Epithelial cell of proximal tubule (primary cell): ENCODE measurements around the gene NKPD1. TPM values are rescaled to one million over a fixed set of nuclear protein-coding genes. Genes with fewer than 3 reads are reported as not detected.

Experiments
- DNase-seq: peaks from one replicate; pipeline ENCODE4 v3.0.0-alpha.2; 2011; ENCODE audit warnings: low read depth
- H3K4me3 ChIP-seq: 2 replicates; pipeline ENCODE4 v1.5.1; 2011; ENCODE audit warnings: low read depth, mild to moderate bottlenecking, low read length
- total RNA-seq: library from RNA; depleted of rRNA; stranded (reverse); fragments of >200 nt; gene quantifications from 2 replicates; pipeline ENCODE4 v1.2.3, GENCODE V29; 2015
- TF ChIP-seq, protein P1 (sequence below): conservative IDR thresholded peaks from 2 replicates; pipeline ENCODE4 v1.5.1; 2012; ENCODE audit warnings: low read depth, mild to moderate bottlenecking, low read length

Gene NKPD1
- total RNA-seq, 1 donor from 2014 or later: not detected

DNA sequence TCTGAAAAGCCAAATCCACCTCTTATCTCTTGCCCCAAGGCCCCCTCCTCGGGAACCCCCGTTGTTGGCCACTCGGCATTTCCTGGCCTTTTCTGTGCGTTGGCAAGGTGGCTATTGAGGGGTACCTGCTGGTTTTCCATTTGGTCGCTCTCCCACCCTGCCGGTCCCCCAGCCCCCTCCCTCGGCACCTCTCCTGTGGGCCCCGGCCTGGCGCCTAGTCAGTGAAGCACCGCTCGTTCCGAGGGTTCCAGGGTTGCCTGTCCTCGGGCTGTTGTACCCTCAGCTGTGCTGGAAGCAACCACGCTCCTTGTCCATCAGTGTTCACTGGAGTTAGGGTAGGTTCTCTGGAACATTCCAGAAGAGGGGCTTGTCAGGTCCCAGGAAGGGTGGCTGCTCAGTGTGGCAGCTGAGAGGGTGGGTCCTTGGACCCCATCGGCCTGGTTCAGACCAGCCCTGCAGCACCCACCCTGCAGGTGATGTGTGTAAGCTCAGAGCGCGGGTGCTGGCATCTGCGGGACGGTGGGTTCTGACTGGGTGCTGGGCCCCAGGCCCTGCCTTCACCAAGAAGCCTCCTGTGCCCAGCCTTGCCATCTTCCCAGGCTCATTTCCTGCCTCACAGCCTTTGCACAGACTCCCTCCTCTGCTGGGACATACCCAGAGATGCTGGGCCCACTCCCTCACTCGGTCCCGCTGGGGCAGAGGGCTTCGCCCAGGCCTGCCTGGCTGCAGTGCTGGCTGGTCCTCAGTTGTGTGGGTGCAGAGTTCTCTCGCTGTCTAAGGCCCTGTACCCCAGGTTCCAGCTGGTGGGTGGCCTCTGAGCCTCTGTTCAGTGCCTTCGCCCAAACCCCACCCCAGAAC is 21.3 kb downstream of the NKPD1 start:
- TF ChIP-seq, protein P1, sequence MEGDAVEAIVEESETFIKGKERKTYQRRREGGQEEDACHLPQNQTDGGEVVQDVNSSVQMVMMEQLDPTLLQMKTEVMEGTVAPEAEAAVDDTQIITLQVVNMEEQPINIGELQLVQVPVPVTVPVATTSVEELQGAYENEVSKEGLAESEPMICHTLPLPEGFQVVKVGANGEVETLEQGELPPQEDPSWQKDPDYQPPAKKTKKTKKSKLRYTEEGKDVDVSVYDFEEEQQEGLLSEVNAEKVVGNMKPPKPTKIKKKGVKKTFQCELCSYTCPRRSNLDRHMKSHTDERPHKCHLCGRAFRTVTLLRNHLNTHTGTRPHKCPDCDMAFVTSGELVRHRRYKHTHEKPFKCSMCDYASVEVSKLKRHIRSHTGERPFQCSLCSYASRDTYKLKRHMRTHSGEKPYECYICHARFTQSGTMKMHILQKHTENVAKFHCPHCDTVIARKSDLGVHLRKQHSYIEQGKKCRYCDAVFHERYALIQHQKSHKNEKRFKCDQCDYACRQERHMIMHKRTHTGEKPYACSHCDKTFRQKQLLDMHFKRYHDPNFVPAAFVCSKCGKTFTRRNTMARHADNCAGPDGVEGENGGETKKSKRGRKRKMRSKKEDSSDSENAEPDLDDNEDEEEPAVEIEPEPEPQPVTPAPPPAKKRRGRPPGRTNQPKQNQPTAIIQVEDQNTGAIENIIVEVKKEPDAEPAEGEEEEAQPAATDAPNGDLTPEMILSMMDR: no peak
- DNase-seq: no peak

DNA sequence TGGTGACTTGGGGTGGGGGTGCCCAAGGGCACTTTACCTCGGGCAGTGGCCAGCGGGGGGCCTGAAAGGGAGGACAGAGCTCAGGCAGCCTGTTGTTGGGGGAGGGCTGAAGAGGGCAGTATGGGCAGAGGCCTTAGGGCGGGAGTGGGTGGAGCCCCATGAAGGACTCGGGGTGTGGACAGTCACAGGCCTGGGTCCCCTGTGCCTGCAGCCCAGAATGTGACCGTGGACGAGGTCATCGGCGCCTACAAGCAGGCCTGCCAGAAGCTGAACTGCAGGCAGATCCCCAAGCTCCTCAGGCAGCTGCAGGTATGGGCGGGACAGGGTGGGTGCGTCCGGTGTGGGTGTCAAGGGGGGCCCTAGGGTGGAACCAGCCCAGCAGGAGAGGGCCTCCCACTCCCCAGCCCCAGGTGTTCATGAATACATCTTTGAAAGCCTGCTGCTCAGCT is 22.5 kb downstream of the NKPD1 start:
- TF ChIP-seq, protein P1: no peak
- H3K4me3 ChIP-seq: no peak overlapping the region
- no peak for DNase-seq

More for the DNA sequence above, 21.3 kb downstream of the NKPD1 start:
- no peak overlapping the region for H3K4me3 ChIP-seq

DNA sequence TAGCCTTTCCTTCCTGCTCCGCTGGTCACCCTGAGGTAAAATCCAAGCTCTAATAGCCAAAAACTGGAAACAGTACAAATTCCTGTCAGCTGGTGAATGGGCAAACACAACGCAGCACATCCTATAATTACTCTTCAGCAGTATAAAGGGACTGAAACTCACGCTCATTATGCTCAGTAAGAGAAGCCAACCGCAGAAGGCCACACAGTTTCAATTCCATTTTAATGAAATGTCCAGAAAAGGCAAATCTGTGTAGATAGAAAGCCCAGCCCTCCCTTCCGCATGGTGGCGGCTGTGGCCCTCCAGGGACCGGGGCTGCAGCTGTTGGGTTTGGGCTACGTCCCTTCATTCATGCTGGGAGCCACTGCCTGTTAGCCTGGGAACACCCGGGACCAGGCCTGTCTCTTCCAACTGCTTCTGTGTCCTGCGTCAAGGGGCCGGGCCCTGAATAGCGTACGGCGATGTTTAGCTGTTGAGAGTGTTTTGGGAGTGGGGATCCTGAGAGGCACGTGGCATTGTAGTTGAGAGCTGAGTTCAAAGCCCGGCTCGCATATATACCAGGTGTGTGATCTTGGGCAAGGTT is 23.5 kb downstream of the NKPD1 start:
- DNase-seq: no peak
- TF ChIP-seq, protein P1: no peak
- no peak overlapping the region for H3K4me3 ChIP-seq

DNA sequence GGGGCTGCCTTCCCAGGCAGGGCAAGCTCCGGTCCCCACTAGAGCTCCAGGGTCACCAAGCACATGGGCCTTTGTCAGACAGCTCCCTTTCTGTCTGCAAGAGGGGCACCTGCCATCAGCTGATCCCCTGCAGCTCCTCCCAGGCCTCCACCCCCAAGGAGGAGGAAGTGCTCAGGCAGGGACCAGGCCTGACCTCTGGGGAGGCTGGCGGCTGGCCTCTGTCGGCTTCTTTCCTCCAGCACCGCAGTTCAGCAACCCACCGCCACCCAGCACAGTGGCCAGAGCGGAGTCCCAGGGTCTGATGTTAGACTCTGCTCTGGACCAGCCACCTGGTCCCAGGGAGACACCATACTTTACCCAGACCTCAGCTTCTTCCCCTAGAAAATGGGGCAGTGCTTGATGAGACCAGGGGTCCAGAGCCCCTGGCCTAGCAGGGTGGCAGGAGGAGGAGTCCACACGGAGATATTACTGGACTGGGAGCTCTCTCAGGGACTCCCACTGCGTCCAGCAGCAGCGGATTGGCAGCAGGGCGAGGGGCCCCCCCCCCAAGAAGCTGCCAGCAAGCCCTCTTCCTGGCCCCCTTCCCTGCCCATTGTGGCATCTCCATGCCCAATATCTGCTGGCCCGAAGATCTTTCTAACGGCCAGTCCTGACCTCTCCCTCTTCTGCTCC is 24.1 kb downstream of the NKPD1 start:
- no peak for DNase-seq
- TF ChIP-seq, protein P1: no peak
- no peak overlapping the region for H3K4me3 ChIP-seq

DNA sequence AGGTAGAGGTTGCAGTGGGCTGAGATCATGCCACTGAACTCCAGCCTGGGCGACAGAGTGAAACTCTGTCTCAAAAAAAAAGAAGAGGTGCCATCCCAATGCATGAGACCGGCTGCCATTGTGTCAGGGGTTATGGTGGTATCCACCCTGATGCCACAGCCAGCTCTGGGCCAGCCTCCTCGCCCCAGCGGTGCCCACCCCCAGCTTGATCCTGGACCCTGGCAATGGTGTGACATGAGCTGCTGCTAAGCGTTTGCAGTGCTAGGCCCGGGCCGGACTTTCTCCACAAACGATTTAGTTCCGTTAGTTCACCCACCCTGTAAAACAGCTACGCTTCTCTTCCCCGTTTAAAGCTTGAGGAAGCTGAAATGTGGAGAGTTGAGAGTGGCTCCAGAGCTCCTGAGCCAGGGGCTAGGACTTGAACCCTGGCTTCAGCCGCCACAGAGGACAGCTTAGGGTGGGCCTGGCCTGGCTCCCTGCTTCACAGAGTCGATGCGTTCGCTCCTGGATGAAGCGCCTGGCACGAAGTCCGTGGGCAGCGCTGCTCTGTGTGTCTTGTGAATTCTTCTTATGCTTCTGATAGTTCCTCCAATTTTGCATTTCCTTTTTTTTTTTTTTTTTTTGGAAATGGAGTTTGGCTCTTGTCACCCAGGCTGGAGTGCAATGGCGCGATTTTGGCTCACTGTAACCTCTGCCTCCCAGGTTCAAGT is 25.5 kb downstream of the NKPD1 start:
- TF ChIP-seq, protein P1: no peak

DNA sequence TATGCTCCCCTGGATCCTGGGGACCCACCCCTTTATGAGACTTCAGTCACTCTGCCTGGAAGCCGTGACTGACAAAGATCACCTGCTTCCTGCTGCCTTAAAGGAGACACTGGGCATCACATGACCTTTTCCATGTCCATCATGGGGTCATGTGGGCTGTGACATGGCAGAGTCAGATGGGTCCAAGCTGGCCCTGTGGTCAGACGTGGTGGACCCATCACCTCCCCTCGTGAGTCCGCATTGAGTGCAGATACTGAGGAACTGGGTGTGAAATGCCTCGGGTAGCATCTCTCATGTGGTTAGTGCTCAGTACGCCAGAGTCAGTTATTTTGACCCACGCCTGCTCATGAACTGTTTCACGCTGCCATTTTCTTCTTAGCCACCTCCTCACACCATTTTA is 27.1 kb downstream of the NKPD1 start:
- no peak overlapping the region for H3K4me3 ChIP-seq
- no peak for DNase-seq
- TF ChIP-seq, protein P1: no peak

More for the DNA sequence above, 25.5 kb downstream of the NKPD1 start:
- no peak overlapping the region for H3K4me3 ChIP-seq
- DNase-seq: no peak
